Neural progenitor cell (in vitro differentiated cells): ENCODE measurements around the gene RNF126.

Source experiments
- CTCF ChIP-seq: fragments of 200-600 bp; sonication (generic); IDR thresholded peaks from 2 replicates; pipeline ENCODE4 v1.5.1; 2017; ENCODE audit warnings: antibody characterized with exemption, mild to moderate bottlenecking
- EZH2 ChIP-seq: fragments of 200-600 bp; sonication (generic); IDR thresholded peaks from 2 replicates; pipeline ENCODE4 v1.6.1; 2017; ENCODE audit warnings: antibody characterized with exemption, mild to moderate bottlenecking, moderate library complexity
- EZH2phosphoT487 ChIP-seq: fragments of 200-600 bp; sonication (generic); IDR thresholded peaks from 2 replicates; pipeline ENCODE4 v1.6.1; 2017; ENCODE audit warnings: antibody characterized with exemption

- TF ChIP-seq CTCF (no peak), EZH2phosphoT487 (no peak), EZH2 (no peak)
Measured at GRCh38 chr19:658059-658839, 4.8 kb downstream of the RNF126 start.
